Stimulated activated naive CD8-positive, alpha-beta T cell treated with anti-CD3 and anti-CD28 coated beads, Interleukin-15, Interleukin-2, amounts not matched to agents 100 ng/mL and 50 ng/mL, for 24 hours (primary cell): ENCODE data around the gene SLC35D1.
A peak's percentile ranks its signal among the peaks of the same experiment; 100 is the strongest.

Source experiments
- H3K27ac Mint-ChIP-seq: one replicate; pipeline ENCODE4 v1.8.0; 2021; ENCODE audit warnings: mild to moderate bottlenecking, mixed read lengths
- H3K27me3 Mint-ChIP-seq: one replicate; pipeline ENCODE4 v1.8.0; 2021; ENCODE audit warnings: mixed read lengths
- H3K36me3 Mint-ChIP-seq: one replicate; pipeline ENCODE4 v1.8.0; 2021; ENCODE audit warnings: low read depth, mixed read lengths
- H3K4me1 Mint-ChIP-seq: one replicate; pipeline ENCODE4 v1.8.0; 2021; ENCODE audit warnings: low read depth, mixed read lengths
- H3K4me3 Mint-ChIP-seq: one replicate; pipeline ENCODE4 v1.8.0; 2021; ENCODE audit warnings: mild to moderate bottlenecking, mixed read lengths
- H3K9me3 Mint-ChIP-seq: one replicate; pipeline ENCODE4 v1.8.0; 2021; ENCODE audit warnings: mixed read lengths

The SLC35D1 gene

DNA sequence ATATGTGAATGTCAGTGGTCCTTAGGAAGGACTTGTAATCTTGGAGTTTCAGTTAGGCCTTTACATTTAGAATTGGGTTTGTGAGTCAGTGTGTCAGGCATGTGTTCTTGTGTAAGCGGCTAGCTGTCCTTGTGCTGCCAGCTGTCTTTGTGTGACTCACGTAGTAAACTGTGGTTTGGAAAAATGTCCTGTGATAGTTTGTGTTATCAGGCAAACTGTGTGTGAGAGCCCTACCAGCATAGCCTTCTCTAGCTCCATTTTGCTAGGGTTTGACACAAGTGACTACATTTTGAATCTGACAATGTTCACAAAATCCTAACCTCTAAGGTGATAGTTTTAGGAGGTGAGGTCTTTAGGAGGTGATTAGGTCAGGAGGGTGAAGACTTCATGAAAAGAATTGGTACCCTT is 6.9 kb upstream of the SLC35D1 start:
- H3K36me3 Mint-ChIP-seq: no peaks in the 10 kb centered on the region
- H3K27ac Mint-ChIP-seq: no peak overlapping the region
- H3K4me3 Mint-ChIP-seq: no peak overlapping the region
- H3K27me3 Mint-ChIP-seq: no peaks in the 10 kb centered on the region
- no peaks in the 10 kb centered on the region for H3K9me3 Mint-ChIP-seq
- H3K4me1 Mint-ChIP-seq: no peaks in the 10 kb centered on the region

DNA sequence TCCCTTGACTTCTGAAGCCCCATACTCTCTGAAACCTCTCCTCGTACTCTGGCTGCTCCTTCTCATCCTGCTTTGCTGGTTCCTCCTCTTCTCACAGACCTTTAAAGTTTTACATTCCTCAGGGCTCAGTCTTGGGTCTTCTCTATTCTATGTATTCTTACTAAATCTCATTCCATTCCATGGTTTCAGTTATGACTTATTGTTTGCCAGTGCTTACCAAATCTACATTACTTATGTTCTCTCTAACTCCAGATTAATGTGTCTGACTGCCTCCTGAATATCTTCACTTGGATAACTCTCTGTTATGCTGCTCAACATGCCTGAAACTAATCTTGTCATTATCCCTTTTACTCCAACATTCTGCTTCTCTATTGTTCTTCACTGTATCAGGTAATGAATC is 5.4 kb upstream of the SLC35D1 start:
- Mint-ChIP-seq H3K27ac (no peak overlapping the region), H3K27me3 (no peaks in the 10 kb centered on the region), H3K4me3 (no peak overlapping the region), H3K36me3 (no peaks in the 10 kb centered on the region), H3K4me1 (peaks cover 6% of the 10 kb centered on the region), H3K9me3 (no peaks in the 10 kb centered on the region)

DNA sequence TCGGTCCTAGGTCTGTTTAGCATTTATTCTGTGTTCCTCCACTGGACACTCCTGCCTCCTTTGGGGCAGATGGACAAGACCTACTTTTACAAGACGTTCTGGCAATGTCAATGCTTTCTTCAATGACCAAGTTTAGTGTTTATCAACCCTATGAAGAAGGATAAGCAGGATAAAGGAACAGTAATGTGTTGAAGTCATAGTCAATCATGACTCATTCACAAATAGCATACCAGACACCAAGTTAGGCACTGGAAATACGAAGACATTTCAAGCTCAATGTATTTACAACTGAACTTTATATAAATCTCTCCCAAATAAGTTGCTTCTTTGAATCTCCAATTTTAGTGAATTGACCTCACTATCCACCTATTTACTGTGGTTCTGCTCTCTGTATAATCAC is 4.8 kb upstream of the SLC35D1 start:
- H3K4me1 Mint-ChIP-seq: peaks cover 9% of the 10 kb centered on the region
- no peaks in the 10 kb centered on the region for H3K36me3 Mint-ChIP-seq
- H3K27ac Mint-ChIP-seq: no peak overlapping the region
- no peaks in the 10 kb centered on the region for H3K9me3 Mint-ChIP-seq
- H3K4me3 Mint-ChIP-seq: no peak overlapping the region
- H3K27me3 Mint-ChIP-seq: no peaks in the 10 kb centered on the region

DNA sequence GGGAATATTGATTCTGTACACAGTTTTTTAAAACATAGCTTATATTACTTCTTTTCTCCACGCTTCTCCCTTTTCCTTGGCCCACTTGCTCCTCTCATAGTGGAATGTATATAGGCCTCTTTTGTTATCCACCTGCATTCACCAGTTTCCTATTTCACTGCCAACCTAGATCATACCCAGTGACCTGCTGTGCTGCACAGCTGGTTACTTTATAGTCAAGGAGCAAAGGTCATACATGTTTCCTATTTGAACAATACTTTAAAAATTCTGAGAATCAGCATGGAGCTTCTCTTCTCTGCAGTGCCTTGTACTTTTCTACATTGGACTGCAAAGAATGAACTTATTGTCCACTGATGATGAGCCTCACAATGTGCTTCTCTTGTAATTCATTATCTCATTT is 4.3 kb upstream of the SLC35D1 start:
- H3K9me3 Mint-ChIP-seq: no peaks in the 10 kb centered on the region
- no peak overlapping the region for H3K27ac Mint-ChIP-seq
- H3K4me1 Mint-ChIP-seq: peaks cover 9% of the 10 kb centered on the region
- no peak overlapping the region for H3K4me3 Mint-ChIP-seq
- H3K36me3 Mint-ChIP-seq: no peaks in the 10 kb centered on the region
- no peaks in the 10 kb centered on the region for H3K27me3 Mint-ChIP-seq

DNA sequence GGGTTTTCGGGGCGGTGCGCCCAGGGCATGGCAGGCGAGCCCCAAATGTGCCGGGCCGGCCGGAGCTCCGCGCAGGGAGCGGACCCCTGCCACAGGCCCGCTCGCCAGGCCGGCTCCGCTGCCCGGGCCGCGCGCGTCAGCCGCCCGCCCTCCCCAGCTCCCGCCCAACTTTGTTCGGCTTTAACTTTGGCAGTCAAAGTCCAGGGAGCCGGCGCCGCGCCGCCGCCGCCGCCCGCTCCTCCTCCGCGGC is 488 bp downstream of the SLC35D1 start:
- peaks cover 32% of the 10 kb centered on the region for H3K4me1 Mint-ChIP-seq
- H3K27ac Mint-ChIP-seq: peak overlapping the region; percentile 80
- H3K9me3 Mint-ChIP-seq: no peaks in the 10 kb centered on the region
- H3K27me3 Mint-ChIP-seq: no peaks in the 10 kb centered on the region
- H3K4me3 Mint-ChIP-seq: peak overlapping the region; percentile 87
- H3K36me3 Mint-ChIP-seq: peaks cover 21% of the 10 kb centered on the region

DNA sequence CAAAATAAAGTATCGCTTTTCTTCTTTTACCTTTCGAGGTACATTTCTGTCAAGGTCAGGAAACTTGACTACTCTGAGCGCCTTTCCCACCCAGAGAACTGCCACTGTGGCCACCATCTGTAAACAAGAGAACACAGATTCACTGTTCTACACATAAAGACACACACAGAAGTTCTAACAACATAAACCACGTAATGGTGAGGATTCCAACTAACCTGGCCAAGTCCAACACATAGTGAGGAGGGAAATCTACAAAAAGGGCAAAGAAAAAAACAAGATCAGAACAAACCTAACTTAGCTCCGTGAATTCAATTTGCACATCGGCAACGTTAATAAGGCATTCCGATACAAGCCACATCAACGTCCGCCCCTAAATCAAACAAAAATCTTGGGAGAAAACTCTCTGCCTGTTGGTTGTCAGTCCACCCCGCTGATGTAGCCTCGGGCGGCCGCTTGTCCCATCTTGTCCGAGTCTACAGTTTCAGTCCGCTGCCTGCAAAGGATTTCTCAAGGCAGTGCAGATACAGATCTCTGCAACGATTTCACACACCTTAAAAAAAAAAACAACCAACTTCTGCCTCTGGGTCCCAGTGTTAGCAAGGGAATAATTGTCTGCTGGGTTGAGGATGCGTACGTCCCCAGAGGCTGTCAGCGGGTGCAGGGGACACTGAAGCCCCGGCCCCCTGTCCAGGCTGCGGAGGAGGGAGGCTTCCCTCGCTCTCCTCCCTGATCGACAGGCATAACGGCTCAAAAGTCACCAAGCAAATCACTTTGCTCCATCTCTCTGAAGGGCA is 1.0 kb downstream of the SLC35D1 start:
- no peaks in the 10 kb centered on the region for H3K27me3 Mint-ChIP-seq
- H3K4me1 Mint-ChIP-seq: peaks cover 32% of the 10 kb centered on the region
- peak overlapping the region; percentile 85 for H3K4me3 Mint-ChIP-seq
- peak overlapping the region; percentile 80 for H3K27ac Mint-ChIP-seq
- H3K36me3 Mint-ChIP-seq: peaks cover 23% of the 10 kb centered on the region
- no peaks in the 10 kb centered on the region for H3K9me3 Mint-ChIP-seq

DNA sequence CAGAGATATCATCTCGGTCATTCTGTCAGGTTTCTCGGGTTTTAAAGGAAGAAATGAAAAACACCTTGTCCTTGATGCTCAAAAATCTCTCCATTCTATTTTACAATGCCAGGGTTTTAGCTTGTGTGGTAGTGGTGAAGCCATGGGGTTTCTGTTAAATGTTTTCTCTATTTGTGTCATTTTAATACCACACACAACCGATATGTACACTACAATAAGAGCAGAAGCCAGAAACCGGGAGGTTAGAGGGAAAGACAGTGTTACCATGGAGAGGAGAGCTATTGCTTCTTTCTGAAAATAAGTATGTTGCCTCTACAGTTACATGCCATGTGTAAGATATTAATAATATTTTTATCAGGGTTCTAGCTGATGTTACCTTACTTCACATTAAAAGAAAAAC is 2.8 kb downstream of the SLC35D1 start:
- Mint-ChIP-seq H3K4me3 (peak overlapping the region; percentile 47), H3K27ac (no peak overlapping the region), H3K4me1 (peaks cover 32% of the 10 kb centered on the region), H3K27me3 (no peaks in the 10 kb centered on the region), H3K36me3 (peaks cover 34% of the 10 kb centered on the region), H3K9me3 (no peaks in the 10 kb centered on the region)

DNA sequence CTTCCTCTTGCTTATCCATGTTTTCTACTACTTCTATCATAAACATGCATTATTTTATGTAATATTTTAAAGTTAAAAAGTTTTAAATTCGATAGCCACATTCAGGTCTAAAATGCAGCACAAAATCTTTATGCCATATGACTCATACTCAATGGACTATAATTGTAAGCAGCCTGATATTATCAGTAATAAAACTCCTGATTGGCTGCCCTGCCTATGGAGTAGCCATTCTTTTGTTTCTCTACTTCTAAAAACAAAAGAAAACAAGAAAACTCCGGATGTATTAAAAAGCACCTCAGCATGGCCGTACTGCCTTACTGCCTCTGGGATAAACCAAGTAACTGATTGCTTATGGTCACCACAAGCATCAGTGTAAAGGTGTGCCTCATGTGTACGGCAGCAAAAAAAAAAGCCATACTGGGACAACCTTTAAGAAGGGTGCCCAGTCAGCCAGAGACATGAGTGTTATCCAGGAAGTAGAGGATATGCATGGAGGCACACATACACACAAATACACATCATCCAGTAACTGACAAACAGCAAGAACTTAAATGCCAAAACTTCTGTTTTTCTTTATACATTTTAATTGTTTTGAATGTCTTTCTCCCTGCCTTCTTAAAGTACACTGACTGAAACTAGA is 9.2 kb downstream of the SLC35D1 start:
- no peak overlapping the region for H3K27ac Mint-ChIP-seq
- H3K27me3 Mint-ChIP-seq: no peaks in the 10 kb centered on the region
- H3K9me3 Mint-ChIP-seq: no peaks in the 10 kb centered on the region
- H3K4me1 Mint-ChIP-seq: peaks cover 7% of the 10 kb centered on the region
- no peak overlapping the region for H3K4me3 Mint-ChIP-seq
- peaks cover 71% of the 10 kb centered on the region for H3K36me3 Mint-ChIP-seq

DNA sequence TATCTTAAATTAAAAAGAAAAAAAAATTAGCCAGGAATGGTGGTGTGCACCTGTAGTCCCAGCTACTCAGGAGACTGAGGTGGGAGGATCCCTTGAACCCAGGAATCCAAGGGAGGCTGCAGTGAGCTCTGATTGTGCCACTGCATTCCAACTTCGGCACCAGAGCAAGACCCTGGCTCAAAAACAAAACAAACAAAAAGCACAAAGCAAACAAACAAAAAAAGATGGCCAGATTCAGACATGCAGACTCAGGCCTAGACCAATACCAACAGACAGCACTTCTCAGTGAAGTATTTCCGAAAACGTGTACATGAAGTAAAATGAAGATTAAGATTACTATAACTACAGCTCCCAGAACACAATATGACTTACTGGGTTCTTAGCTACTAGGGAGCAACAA is 10.6 kb downstream of the SLC35D1 start:
- Mint-ChIP-seq H3K4me3 (no peak overlapping the region), H3K27ac (no peak overlapping the region), H3K36me3 (peaks cover 74% of the 10 kb centered on the region), H3K27me3 (no peaks in the 10 kb centered on the region), H3K4me1 (peaks cover 7% of the 10 kb centered on the region), H3K9me3 (no peaks in the 10 kb centered on the region)

DNA sequence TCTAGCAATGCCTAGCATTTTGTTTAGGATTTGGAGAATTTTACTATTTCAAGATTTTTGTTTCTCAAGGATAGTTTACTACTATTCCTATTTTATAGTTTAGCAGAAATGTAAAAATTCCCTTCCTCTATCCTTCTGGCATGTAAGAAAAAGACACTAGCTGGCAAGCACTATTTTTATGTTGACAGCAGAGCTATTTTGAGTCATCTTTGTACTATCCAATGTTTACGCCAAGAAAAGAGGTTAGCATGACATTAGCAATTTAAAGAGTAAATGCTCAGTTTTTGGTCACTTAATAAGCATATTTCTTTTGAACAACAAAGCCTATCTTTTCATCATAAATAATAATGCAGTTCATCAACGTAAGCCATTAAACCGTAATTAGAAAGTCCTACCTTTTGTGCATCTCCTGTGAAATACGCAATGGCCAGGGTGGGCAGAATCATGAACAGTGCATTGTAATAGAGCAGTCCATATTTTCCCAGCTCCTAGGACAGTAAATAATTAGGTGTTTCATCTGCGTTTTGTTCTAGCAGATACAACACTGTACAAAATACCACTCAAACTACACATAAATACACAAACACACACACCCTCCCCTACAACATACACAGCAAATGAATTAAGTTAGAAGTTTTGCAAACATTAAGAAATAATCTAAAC is 12.0 kb downstream of the SLC35D1 start:
- Mint-ChIP-seq H3K4me1 (peaks cover 7% of the 10 kb centered on the region), H3K4me3 (no peak overlapping the region), H3K36me3 (peaks cover 84% of the 10 kb centered on the region), H3K27ac (peak overlapping the region; percentile 16), H3K27me3 (no peaks in the 10 kb centered on the region), H3K9me3 (no peaks in the 10 kb centered on the region)

DNA sequence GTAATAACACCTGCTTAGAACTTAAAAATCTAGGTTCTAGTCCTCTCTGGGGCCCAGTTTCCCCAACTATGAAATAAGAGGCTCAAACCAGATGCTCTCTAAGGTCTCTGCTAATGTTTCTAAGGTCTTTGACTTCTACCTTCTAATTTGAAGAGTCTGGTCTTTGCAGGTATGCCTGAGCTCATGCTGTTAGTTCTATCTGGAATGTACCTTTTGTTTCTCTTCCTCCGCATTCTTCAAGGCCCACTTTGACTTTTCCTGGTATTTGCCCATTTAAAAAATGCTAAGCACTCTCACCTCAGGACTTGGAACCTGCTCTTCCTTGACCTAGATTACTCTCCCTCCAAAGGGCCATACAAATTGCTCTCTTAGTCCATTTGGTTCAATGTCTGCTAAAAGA is 13.5 kb downstream of the SLC35D1 start:
- H3K36me3 Mint-ChIP-seq: peaks cover 86% of the 10 kb centered on the region
- H3K9me3 Mint-ChIP-seq: no peaks in the 10 kb centered on the region
- no peak overlapping the region for H3K27ac Mint-ChIP-seq
- peaks cover 7% of the 10 kb centered on the region for H3K4me1 Mint-ChIP-seq
- no peak overlapping the region for H3K4me3 Mint-ChIP-seq
- no peaks in the 10 kb centered on the region for H3K27me3 Mint-ChIP-seq

DNA sequence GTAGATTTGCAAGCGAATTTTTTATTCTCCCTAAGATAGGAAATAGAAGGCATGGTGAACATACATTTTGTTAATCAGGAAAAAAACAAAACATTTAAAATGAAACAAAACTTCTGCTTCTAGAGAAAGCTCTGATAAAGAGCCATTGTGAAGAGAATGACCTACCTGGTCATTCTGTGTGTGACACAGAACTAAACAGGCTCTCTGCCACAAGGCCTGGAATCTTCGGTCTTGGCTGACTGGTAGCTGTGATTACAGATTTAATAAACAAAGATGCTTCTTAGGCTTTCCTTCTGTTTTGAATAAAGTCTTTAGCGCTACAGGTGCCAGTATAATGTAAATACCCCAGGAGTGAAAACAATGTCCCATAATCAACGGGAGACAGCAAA is 22.1 kb downstream of the SLC35D1 start:
- Mint-ChIP-seq H3K27me3 (no peaks in the 10 kb centered on the region), H3K36me3 (peaks cover 63% of the 10 kb centered on the region), H3K9me3 (no peaks in the 10 kb centered on the region), H3K4me1 (no peaks in the 10 kb centered on the region), H3K4me3 (no peak overlapping the region), H3K27ac (no peak overlapping the region)

DNA sequence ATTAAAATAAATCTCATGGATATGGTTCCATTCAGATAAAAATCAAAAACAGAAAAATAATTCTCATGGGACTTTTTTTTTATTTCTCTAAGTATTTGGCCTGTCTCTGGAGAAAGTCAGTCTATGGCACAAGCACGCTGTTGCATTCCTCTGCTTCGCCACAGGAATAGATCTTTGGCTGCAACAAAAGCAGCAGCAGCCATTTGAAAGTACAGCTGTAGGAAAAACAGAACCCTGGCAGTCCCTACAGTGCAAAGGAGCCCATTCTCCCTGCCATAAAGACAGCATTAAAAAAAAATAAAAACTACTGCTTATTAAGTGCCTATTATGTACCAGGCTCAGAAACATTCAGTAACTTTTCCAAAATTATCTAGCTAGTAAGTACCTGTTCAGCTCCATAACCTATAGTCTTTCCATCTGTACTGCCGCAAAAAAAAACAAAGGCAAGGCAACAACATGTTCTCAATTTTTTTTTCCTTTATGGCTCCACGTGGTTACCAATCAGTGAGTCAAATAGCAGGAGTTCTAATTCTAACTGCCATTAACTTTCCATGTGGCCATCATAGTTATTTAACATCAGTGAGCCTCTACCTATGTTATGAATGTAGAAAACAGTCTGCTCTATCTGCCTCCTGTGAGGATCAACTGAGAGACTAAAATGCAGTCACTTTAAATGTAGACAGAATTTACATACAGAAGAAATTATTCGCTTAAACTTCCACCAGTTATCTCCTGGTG is 22.7 kb downstream of the SLC35D1 start:
- Mint-ChIP-seq H3K9me3 (no peaks in the 10 kb centered on the region), H3K4me1 (no peaks in the 10 kb centered on the region), H3K4me3 (no peak overlapping the region), H3K36me3 (peaks cover 61% of the 10 kb centered on the region), H3K27ac (no peak overlapping the region), H3K27me3 (no peaks in the 10 kb centered on the region)

DNA sequence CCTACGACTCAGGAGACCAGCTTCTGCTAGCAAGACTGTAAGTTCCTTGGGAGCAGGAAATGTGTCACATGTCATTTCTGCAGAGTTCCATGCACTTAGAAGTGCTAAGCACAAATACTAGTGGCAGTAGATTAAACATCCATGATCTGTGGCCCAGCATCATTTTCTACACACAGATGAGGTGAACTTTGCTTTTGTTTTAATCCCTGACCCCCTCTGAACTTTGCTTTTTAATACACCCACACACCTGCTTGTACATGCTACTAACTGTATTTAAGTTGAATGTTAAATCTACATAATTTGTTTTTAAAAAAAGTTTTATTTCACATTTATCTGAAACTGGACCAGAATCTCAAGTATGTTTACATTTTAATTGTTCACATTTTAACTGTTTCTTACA is 24.5 kb downstream of the SLC35D1 start:
- Mint-ChIP-seq H3K4me3 (no peak overlapping the region), H3K27me3 (no peaks in the 10 kb centered on the region), H3K4me1 (no peaks in the 10 kb centered on the region), H3K9me3 (no peaks in the 10 kb centered on the region), H3K27ac (no peak overlapping the region), H3K36me3 (peaks cover 50% of the 10 kb centered on the region)

DNA sequence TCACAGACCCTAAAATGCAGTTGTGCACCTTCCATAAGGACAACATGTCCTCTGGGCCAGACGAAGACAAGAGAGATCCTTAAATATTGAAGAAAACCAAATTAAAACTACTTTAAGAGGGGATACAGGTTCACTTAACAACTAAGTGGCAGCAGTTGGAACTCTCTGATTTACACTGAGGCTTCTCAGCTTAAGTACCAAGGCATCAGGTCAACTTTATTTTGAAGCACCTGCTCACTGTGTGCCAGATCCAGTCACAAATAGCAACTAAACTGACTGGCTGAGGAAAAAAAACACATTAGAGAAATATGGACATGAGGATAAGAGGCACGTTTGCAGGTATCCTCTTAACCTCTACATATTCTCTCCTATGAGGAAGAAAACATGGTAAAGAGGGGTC is 33.2 kb downstream of the SLC35D1 start:
- Mint-ChIP-seq H3K36me3 (peaks cover 66% of the 10 kb centered on the region), H3K4me3 (no peak overlapping the region), H3K4me1 (peaks cover 6% of the 10 kb centered on the region), H3K27ac (no peak overlapping the region), H3K27me3 (no peaks in the 10 kb centered on the region), H3K9me3 (no peaks in the 10 kb centered on the region)
